HL-60 (cell line): ENCODE data around the gene SCART1.

ENCODE experiments used
- REST ChIP-seq: IDR thresholded peaks from 2 replicates; pipeline ENCODE4 v1.6.1; 2012; ENCODE audit warnings: low read depth; ENCODE audit not compliant: insufficient replicate concordance
- TF ChIP-seq, protein P1 (sequence below): IDR thresholded peaks from one replicate; pipeline ENCODE4 v1.5.1; 2011; ENCODE audit warnings: low read length, control low read depth, inconsistent platforms; ENCODE audit not compliant: insufficient read depth

DNA sequence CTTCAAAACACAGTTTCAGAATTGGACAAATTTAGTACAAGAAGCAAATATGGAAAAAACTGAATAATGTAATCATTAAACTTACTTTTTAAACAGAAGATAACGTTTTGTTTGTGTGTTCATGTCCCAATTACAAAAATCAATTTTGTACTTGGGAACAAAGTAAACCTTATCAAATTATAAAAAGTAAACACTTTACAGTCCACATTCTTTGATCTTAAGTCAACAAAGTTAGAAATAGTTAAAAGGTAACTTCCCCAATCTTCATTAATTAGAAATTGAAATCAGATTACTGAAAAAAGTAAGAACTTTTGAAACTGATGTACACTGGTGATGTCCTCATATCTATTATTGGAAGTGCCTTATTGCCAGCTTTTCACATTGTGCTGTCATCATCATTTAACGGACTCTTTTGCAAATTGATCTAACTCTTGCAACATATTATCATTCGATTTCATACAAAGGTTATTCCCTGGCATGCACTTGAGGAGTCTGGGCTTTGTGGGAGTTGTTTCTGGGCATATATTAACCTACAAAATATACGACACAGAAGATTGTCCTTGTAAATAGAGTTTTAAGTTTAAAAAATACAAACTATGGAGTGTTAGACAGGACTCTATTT, 58.3 kb downstream of the SCART1 start:
- TF ChIP-seq, protein P1, sequence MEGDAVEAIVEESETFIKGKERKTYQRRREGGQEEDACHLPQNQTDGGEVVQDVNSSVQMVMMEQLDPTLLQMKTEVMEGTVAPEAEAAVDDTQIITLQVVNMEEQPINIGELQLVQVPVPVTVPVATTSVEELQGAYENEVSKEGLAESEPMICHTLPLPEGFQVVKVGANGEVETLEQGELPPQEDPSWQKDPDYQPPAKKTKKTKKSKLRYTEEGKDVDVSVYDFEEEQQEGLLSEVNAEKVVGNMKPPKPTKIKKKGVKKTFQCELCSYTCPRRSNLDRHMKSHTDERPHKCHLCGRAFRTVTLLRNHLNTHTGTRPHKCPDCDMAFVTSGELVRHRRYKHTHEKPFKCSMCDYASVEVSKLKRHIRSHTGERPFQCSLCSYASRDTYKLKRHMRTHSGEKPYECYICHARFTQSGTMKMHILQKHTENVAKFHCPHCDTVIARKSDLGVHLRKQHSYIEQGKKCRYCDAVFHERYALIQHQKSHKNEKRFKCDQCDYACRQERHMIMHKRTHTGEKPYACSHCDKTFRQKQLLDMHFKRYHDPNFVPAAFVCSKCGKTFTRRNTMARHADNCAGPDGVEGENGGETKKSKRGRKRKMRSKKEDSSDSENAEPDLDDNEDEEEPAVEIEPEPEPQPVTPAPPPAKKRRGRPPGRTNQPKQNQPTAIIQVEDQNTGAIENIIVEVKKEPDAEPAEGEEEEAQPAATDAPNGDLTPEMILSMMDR, result no peak
- no peak for TF ChIP-seq REST
